Right ventricle myocardium inferior (tissue), 1 donor: ENCODE measurements around the gene C1orf198. TPM values are rescaled to one million over a fixed set of nuclear protein-coding genes. Genes with fewer than 3 reads are reported as not detected.

Source experiments
- ATAC-seq: fragments of 200-7000 bp; cut with Tn5 transposase; one replicate; pipeline ENCODE4 v1.9.1; 2020; ENCODE audit warnings: mild to moderate bottlenecking, moderate library complexity
- DNase-seq: peaks from one replicate; pipeline ENCODE4 v3.0.0; 2021; ENCODE audit errors: missing footprints
- intact Hi-C: fragments of 100-400 bp; cut with DNase I; formaldehyde crosslinking; loops from one replicate; pipeline ENCODE4 v1.11.0; 2022
- total RNA-seq: library from RNA; stranded (reverse); fragmentation: NEBNext Ultra II Directional; extraction: Animal tissue kit (Norgen Biotek cat#: 25700); gene quantifications from one replicate; pipeline ENCODE4 v1.2.1, GENCODE V29; 2021
- donor health status: DM: no; HTN: yes; CAD: no; lungs with severe emphysema.

The C1orf198 gene
- total RNA-seq, 1 donor from 2014 or later: 46.0 TPM

DNA sequence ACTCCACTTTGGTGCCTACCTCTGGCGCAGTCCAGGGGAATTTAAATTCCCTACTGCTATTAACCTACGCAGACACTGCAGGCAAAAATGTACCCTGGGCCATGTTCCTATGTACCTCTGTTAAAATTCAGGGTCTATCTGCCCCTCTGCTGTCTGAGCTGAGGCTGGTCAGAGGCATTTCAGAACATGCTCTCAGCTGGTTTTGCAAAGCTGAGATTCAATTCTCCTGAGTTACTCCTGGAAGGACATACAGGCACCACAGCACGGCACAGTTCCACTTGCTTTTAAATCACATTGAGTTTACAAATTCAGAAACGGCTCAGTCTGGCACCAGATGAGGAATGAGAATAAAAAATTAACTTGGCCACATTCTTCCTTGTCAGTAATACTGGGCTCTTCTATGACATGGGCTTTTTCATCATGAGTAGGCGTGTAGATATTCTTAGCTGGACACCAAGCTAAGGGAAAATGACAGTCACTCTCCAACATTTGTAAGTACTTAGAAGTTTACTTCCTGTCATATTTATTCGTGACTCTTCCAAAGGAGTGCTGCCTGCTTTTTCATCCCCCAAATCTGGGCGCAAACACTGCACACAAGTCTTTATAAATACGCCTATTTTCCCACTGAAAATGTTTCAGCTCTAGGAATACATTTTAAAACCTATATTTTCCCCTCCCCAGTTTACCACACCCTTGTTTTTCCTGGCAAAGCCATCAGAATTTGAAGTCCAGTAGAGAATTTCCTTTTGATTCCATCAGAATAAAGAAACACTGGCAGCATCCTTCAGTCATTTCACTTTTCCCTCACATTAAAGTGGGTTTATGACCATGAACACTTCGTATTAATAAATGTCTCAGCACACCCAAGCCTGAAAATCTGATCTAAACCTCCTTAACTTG lies 1.9 kb downstream of the C1orf198 start:
- intact Hi-C loops: loop anchor here (5.0 kb wide), 2 partner anchors 39 to 51 kb away; no protein-coding TSS in a partner anchor
- DNase-seq (no peak), ATAC-seq (peak; percentile 6)

DNA sequence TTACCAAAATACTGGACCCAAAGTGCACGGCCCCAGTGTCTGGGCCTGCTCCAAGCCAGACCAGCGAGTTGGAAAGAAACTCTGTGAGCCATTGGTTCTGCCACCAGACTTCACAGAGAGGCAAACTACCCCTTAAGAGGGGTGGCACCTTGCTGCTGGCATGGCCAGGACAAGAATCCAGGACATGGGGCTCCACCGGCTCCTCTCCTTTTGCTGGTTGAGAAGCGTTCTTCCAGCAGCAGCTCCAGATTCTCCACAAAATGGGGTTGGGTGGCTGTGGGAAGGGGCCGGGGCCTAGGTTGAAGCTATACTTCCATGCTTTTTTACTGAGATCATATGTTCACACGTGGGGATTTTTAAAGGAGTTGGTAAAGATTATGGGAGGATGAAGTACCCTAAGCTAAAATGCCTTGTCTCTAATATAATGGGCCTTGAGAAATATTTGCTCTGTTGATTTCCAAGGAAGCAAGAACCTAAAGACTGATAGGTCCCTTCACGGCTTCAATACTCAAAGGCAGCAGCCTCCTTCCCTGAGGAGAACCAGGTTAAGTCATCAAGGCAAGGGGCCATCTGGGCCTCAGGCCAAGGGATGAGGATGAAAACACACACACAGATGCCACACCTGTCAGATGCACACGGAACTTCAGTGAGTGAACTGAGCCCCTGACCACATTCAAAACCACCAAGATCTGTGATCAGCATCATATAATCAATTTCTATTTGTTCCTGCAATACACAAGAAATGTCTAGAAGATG lies 3.1 kb downstream of the C1orf198 start:
- no peak for ATAC-seq
- intact Hi-C loops: loop anchor here (5.0 kb wide), 2 partner anchors 38 to 52 kb away; no protein-coding TSS in a partner anchor
- DNase-seq: no peak

DNA sequence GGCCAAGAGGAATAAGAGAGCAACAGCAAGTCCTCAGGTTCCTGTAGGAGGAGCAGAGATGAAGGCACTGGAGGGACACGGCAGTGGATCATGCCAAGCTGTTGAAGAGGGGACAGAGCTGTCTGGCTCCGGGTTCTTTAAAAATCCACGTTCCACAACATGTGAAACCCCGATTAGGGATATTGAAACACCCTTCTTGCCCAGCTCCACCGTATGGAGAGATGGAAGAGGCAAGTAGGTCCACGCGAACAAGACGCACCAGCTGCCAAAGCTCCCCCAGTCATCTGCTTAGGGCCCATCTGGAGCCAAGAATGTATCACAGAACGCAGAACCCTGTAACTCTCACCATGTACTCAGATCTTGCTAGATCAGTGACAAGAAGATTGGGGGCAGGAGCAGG lies 3.9 kb downstream of the C1orf198 start:
- intact Hi-C loops: no loop called here
- no peak for DNase-seq
- ATAC-seq: no peak

DNA sequence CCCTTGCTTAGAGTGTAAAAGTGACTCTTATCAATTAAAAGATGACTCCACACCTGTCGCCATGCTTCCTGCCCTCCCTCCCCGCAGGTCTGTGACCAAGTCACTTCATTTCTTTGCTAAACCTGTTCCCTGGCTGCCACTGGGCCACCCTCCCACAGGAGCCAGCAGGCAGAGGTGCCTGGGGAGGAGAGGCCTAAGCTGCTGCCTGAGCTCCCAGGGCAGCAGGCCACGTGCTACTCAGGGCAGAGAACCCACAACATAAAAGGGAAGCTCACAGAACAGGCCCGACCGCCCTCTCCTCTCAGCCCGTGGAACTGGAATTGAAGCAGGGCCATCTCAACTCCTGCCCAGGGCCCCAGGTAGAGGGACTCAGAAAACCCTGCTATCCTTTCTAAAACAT lies 4.9 kb downstream of the C1orf198 start:
- DNase-seq (no peak), ATAC-seq (no peak)
- intact Hi-C loops: no loop called here

DNA sequence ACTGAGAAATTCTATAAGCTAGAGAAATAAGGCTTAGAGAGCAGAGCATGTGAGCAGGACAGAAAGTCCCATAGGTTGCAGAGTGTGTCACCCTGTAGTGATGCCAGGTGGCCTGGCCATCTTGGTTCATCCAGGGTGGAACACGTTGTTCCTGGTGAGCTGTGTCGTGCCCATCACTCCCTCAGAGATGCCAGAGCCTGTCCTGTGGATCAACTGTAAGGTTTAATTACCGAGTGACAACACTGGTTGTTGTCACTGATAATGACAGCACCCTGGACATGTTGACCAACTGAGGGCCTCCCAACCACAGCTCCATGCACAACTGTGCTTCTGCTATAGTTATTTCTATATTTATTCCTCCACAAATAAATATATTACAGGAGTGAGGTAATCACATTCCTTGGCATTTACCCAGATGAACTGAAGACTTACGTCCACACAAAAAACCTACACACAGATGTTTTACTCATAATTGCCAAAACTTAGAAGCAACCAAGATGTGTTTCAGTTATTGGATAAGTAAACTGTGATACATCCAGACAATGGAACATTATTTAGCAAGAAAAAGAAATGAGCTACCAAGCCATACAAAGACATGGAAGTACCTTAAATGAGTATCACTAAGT lies 6.2 kb downstream of the C1orf198 start:
- DNase-seq: no peak
- intact Hi-C loops: no loop called here
- ATAC-seq: peak; percentile 59

DNA sequence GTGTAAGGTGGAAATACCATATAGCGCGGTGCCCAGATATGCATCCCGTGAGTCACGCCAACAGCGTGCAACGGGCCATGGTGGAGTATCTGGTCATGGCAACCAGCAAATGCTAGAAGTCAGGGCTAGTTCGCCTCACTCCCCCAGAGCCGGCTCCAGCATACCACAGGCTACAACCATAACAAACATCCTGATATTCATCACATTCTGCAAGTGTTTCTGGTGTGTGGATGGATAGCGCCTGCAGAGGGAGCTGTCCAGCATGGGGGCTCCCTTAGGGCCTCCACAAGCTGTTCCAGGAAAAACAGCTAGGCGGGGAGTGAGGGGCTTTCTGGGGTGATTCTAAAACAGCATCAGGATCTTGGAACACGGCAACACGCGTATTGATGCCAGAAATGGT lies 6.8 kb downstream of the C1orf198 start:
- no peak for ATAC-seq
- DNase-seq: no peak
- intact Hi-C loops: no loop called here

DNA sequence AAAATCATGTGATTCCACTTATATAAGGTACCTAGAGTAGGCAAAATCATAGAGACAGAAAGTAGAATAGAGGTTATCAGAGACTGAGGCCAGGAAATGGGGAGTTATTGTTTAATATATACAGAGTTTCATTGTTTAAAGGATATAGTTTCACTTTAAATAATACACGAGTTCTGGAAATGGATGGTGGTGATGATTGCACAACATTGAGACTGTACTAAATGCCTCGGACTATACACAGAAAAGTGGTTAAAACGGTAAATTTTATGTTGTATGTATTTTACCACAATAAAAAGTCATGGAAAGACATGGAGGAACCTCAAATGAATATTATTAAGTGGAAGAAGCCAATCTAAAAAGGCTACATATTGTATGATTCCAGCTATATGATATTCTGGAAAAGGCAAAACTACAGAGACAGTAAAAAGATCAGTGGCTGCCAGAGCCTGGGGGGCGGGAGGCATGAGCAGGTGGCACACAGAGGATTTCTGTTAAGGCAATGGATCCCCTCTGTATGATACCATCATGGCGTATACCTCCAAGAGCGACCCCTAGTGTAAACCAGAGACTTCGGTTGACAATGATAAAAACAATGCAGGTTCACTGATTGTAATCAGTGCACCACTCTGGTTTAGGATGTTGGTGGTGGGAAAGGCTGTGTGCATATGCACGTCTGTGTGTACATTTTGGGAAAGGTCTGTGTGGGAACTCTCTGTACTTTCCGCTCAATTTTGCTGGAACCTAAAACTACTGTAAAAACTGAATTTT lies 7.5 kb downstream of the C1orf198 start:
- ATAC-seq (no peak), DNase-seq (no peak)
- intact Hi-C loops: no loop called here

DNA sequence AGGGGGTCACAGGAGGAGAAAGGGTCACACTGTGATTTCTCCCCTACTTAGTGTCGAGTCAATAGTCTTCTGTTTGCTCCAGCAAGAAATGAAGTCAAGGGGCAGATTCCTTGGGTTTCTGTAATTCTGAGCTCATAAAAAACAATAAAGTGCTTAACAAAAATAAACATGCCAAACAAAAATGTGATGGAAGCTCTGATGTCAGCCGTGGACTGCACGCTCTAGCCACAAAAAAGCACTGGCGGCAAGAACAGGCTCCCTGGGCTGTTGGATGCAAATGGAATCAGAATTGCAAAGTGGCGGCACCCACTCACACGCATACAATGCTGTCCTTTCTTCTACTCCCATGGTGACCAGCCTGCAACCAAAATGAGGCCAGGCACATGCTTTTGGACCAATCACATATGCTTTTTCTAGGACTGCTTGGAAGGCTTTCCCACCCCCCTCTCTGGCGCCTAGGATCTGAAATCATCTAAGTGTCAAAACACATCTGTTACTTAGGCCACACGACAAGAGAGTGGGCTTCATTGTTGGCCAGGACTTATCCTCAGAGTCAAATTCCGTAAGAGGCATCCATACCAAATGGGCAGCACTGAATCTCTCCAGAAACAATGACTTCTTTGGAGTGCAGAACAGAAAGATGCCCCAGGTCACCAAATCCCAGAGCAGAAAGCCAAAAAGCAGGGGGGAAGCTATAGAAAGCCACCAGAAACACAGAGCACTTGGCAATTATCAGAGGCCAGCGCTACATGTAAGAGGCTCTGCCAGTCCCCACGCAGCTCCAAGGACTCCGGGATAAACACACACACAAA lies 9.2 kb downstream of the C1orf198 start:
- peak; percentile 38 for ATAC-seq
- no peak for DNase-seq
- intact Hi-C loops: no loop called here

DNA sequence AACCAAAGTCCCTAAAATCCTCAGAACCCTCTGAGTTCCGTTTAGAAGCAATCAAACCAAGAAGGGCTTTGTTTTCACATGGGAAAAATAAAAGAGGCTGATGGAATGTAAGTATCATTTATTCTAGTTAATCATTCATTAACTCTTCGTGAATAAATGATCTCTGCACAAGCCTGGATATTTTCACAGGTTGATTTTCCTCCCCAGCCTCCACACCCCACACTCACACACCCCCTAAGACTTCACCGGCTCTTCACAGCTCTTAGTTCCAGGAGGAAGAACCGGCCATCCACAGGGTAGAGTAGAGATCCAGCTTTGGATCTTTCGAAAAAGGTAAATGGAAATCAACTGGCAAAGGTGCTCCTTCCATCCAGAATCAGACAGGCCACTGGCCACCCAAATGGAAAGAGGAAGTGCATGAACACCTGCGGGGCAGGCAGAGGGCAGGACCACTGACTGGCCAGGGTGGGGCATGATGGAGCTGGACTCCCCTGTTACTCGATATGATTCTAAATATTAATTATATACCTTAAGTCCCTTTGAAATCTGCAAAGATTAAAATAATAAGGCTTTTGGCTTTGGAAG lies 10.0 kb downstream of the C1orf198 start:
- DNase-seq (no peak), ATAC-seq (no peak)
- intact Hi-C loops: no loop called here

DNA sequence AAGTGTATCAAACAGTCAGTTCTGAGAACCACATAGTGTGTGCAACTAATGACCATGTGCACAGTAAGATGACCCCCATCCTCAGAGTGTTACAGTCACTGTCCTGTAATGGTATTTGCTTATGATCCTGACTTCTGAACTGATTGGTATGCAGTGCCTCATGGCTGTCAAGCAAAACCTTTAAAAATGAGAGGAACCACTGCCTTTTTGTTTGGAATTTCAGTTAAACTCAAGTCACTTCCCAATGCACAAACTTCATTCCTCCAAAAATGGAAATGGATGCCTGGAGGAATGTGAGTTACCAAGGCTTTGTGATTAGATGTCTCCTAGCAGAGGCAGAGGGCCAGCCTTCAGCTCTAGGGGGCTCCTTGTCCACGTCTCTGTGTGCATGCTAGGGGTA lies 10.5 kb downstream of the C1orf198 start:
- intact Hi-C loops: no loop called here
- DNase-seq: no peak
- no peak for ATAC-seq

DNA sequence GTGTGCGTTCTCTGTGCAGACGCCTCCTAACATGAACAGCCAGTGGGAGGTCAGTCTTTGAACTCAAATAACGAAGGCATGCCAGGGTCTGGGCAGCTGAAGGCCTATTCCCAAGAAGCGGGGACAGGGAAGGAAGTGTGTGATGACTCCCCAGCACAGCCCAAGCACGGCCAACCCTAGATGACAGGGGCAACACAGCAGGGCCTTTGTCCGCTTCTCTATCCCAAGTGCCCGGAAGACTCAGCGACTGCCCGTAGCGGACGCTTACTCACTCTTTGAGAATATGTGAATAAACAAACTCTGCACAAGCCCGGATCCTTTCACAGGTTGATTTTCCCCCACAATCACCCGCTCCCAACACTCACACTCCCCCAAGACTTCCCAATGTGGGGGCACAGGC lies 11.2 kb downstream of the C1orf198 start:
- DNase-seq: no peak
- ATAC-seq: no peak
- intact Hi-C loops: no loop called here

DNA sequence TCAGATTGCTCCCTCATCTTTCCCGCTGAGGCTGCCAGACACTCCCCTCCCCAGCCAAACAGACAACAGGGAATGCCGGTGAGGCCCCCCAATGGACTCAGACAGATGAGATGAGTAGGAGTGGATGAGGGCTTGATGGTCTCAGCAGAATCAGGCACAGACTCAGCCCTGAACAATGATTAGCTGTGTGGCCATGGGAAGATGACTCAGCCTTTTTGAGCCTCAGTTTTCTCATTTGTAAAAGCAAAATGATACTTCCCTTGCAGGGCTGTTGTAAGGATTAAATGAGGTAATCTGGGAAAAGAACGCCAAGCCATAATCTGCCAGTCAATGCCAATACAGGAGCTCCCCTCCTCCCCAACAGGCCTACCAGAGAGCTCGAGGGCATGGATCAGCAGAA lies 12.4 kb downstream of the C1orf198 start:
- intact Hi-C loops: no loop called here
- no peak for DNase-seq
- ATAC-seq: no peak

DNA sequence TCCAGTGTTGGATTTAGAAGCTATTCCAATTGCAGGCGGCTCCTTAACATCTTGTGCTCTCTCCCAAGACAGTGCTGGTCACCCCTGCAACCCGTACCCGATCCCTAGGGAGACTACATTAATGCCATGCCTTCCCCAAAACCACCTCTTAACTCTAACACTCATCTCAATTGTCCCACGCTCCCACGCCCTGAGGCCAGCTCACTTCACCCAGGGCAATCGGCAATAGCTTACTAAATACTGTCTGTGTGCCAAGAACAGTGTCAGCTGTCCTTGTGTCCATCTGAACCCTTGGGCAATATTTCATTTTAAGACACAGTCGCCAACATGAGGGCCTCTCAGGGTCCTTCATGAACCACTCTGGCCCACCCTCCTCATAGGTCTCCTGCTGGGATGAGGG lies 13.9 kb downstream of the C1orf198 start:
- DNase-seq (no peak), ATAC-seq (no peak)
- intact Hi-C loops: no loop called here

DNA sequence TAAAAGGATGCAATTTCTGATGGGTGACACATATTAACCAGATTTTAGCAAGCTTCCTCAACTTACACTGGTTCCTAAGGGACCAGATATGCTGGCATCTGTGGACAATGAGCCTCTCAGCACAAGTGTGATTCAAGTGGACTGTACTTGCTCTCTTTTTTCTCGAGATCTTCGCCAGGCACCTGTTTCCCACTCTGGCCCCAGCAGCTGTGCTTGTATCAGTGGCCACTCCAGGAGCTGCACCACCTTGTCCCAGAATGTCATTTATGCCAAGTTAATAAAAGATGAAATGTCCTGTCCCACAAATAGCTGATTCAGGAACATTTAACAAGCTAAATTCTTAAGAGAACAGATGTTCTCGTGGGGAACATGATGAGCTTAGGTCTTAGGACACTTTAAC lies 14.6 kb downstream of the C1orf198 start:
- DNase-seq: no peak
- intact Hi-C loops: no loop called here
- ATAC-seq: no peak

DNA sequence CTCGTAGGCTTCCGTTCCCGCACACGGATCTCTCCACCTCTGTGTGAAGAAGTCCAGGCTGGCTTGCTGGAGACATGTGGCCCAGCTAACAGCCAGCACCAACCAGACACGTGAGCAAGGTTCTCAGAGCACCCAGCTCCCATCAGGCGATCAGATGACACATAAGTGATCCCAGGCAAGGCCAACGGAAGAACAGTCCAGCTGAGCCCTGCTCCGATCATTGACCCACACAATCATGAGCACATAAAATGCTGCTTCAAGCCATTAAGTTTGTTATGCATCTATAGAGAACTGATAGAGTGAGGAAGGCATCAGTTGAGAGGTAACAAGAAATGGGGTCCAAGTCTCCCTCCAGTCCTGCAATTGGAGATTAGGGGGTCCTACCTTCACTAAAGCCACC lies 15.4 kb downstream of the C1orf198 start:
- ATAC-seq: no peak

DNA sequence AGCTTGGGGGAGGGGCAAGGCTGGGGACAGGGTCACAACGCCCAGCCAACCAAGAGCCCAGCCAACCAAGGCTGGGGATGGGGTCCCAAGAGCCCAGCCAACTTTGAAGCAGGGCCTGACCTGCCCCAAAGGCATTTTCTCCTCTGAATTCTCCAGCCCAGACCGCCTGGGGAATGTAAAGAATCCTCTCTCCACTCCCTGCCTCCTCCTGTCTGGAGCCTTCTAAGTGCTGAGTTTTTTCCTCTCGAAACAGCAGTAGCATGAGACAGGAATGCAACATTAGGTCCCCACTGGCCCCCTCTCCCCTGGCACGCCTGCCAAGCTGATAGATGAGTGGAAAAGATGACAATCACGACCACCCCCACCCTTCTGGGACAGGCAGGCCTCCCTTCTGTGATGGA lies 17.0 kb downstream of the C1orf198 start:
- intact Hi-C loops: no loop called here

More for the DNA sequence above, 15.4 kb downstream of the C1orf198 start:
- intact Hi-C loops: no loop called here
- no peak for DNase-seq

DNA sequence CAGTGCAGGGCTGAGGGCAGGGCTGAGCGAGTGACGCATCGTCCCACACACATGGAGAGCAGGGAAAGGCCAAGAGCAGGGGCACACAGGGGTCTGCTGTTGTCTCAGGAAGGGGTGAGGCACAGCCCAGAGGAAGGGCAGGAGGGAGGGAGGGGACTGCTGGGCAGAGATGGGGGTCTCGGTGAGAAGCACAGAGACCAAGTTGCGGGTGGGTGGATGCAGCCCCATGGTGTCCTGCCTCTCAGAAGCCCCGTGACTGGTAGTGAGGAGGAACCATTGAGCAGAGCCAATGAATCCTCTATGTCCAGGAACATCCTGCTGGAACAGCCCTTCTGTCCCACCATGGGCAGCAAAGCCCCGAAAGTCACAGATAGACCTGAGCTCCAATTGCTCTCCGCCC lies 17.8 kb downstream of the C1orf198 start:
- ATAC-seq (no peak), DNase-seq (no peak)
- intact Hi-C loops: no loop called here

More for the DNA sequence above, 17.0 kb downstream of the C1orf198 start:
- DNase-seq (no peak), ATAC-seq (no peak)
